GM21723 (cell line): Measurements from ENCODE around the gene NR2F2.

Experiments
- ATAC-seq: cut with Tn5 transposase; IDR thresholded peaks from one replicate; pipeline ENCODE4 v1.9.1; 2021; ENCODE audit warnings: mild to moderate bottlenecking, moderate library complexity; ENCODE audit not compliant: unreplicated experiment

NR2F2 gene

GRCh38 chr15:96352604-96353405, 22.3 kb downstream of the NR2F2 start:
- no peak for ATAC-seq

DNA sequence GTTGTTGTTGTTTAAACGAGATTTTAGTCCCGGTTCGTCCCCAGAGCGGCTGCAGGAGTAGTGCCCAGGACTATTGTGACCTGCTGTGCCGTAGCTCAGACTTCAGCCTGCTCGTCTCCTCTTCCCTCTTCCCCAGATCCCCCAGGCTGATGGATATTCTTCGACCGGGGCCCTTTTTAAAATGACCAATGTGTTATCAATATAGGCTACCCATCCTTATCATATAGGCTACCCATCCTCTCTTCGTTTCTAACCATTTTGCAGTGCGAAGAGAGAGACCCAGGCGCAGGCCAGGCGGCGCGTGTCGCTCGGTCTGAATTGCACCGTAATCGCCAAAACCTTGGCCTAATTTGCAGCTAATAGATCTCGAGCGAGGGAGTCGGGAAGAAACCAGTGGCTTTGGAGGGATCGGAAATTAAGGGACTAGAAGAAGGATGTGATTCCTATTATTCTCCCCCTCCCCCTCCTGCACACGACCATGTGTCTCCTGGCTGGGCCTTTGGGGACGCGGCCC, 23.0 kb downstream of the NR2F2 start:
- no peak for ATAC-seq

GRCh38 chr15:96353930-96354730, 23.6 kb downstream of the NR2F2 start:
- no peak for ATAC-seq

GRCh38 chr15:96354731-96355567, 24.4 kb downstream of the NR2F2 start:
- no peak for ATAC-seq

DNA sequence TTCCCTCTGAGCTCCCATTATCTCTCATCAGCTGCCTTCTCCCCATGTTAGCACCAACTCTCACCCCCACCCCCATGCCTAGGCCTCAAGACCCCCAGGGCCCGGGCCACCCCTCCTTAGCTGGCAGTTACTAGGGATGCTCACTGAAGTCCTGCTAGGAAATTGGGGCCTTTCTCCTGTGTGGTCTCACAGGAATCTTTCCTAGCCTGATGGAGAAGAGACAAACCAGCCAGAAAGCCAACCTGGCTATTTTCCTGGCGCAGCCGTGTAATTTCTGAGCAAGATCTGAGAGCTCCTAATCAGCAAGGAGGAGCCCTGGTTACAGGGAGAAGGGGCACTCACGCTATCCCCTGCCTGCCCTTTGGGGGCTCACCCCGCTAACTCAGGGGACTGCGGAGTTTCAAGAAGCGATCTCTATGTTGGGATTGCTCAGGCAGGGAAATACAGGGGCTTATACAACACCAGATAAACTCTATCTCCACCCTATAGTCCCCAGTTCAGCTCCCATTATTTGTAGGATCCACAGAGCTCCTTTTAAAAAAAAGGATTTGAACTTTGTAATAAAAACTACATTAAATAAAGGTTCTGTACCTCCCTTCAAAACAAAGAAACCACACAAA, 25.2 kb downstream of the NR2F2 start:
- ATAC-seq: no peak

- ATAC-seq: peak; percentile 85
Observed at GRCh38 chr15:96356494-96357455, 26.3 kb downstream of the NR2F2 start.

DNA sequence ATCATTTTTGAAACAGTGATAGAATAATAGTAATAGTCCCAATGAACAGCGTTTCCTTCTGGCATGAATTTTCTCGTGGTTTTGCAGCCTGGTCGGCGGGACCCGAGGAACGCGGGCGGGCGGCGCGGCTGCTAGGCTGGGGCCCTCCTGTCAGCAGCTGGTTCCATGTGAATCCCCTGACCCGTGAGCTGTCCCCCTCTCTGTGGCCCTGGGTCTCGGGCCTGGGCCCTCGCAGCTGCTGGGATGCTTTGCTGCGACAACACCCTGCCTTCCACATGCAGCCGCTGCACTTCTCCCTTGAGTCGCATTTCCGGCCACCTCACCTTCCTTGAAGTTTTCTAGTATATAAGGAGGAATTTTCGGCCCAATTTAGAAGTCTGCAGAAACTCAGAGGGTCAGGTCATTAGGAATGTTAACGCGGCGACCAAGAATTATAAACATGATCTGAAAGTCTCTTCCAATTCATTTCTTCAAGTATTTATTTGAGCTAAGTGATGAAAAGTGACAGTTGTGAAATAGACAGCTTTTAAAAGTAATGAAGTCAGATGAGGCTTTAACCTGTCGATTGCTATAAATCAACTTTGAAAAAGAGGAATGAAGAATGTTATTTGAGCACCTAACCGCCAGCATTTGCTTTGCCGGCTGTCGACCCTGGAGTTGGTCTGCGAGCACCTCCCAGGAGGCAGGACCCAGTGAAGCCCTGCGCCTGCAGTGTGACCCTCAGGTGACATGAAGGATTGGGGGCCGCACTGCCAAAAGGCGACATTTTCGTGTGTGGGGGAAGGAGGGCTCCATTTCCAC, 27.7 kb downstream of the NR2F2 start:
- ATAC-seq: no peak

DNA sequence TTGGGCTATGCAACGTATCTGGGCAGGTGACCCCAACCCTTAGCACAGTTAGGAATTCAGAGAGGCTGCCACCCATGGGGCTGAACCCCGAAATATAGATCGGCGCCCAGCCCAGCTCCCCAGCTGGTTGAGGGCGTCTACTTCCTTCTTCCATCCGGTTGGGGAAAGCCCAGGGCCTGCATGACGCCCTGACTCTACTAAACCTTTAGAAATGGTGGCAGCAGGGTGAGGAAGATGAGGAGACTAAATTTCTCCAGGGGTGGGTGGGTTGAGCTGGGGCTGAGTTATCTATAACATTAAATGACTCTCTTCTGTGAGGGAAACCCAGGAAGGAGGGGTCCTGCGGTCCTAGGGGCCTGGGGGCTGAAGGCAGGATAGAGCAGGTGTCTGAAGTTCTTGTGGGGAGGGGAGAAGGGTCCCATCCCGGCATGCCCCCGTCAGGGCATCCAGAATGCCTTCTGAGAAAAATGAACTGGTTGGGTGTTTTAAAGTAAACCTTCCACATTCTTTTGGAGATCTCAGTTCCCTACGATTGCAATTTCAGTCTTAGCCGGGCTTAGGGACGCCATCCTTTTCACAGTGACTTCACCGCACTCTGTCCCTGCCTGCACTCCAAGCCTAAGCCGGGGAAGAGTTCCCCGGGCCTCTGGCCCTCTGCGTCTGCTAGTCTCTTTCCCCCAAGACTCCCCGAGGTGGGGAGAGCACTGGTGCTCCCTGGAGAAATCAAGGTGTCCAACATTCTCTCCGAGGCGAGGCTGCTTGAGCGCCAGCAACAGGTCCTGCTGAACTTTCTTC, 28.5 kb downstream of the NR2F2 start:
- no peak for ATAC-seq

GRCh38 chr15:96359616-96360521, 29.4 kb downstream of the NR2F2 start:
- no peak for ATAC-seq

DNA sequence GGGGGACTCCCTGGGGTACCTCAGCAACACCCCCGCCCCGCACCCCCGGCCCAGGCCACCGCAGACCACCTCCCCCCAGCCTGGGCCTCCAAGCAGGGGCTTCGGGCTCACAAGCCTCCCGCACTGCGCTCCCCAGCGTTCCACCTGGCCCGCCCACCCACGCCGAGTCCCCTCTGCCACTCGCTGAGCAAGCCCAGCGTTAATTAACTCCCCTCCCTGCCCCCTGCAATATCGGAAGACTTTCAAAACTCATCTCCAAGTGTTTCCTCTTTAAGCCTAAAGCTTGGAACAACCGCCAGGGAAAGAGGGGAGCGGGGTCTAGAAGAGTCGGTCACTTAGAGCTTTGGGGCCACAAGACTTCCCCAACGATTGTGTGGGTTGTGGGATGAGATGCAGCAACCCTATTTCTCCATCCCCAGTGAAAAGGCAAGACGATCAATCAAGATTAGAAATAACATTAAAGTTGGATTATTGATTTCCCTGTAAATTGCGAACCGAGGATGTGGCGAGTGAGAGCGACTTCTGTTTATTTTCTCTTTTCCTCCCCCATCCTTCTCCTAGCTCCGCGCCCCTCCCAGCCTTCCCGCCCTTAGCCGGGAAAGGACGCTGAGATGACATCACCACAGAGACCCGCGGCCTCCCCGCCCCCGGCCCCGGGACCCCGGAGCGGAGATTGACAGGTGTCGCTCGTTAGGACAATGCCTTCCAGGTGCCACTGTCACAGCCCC, 30.2 kb downstream of the NR2F2 start:
- no peak for ATAC-seq

- ATAC-seq: no peak
Observed at GRCh38 chr15:96361309-96362010, 31.0 kb downstream of the NR2F2 start.

- no peak for ATAC-seq
Observed at GRCh38 chr15:96362011-96362754, 31.7 kb downstream of the NR2F2 start.

DNA sequence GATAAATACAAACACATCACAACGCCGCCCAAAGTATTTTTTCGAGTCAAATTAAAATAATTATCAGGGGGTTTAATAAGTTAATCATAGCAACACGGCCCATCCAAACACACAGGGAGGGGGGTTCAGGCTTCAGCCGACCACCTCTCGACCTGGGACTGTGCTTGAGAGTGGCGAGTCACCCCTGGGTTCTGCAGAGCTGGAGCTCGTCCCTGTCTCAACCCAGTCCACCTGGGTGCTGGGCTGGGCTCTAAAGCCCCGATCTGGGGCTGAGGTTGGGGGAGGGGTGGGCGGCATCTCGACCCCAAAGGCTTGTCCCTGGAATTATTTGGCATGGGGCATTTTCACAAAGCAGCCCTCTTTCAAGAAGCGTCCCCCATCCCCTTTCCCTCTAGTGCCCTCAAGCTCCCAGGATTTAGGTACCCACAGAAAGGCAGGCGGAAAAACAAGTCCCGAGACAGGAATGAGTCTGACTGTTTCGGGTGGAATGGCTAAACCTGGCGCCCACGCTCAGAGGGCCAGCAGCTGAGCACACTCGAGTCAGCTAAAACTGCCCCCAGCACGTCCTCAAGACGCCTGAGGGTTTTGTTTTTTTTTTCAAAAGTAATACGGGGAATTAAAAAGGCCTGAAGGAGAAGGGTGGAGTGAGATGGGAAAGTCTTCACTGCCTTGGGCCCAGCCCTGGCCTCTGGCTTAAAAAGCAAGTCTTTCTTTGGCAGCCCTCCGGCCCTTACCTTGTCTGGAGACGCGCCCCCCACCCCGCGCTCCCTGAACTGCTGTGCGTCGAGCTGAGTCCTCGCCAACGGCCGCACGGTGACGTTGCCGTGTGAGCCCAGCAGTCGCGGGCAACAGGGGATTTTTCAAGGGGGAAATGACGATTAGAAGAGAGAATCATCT, 32.5 kb downstream of the NR2F2 start:
- no peak for ATAC-seq

- no peak for ATAC-seq
Observed at GRCh38 chr15:96363707-96364106, 33.2 kb downstream of the NR2F2 start.
